Suppressor macrophage treated with lipopolysaccharide for 4 hours (primary cell): ENCODE data around the gene MEG3.

ENCODE experiments used
- DNase-seq: peaks from one replicate; pipeline ENCODE4 v3.0.0-alpha.2; 2020

MEG3 gene

DNA sequence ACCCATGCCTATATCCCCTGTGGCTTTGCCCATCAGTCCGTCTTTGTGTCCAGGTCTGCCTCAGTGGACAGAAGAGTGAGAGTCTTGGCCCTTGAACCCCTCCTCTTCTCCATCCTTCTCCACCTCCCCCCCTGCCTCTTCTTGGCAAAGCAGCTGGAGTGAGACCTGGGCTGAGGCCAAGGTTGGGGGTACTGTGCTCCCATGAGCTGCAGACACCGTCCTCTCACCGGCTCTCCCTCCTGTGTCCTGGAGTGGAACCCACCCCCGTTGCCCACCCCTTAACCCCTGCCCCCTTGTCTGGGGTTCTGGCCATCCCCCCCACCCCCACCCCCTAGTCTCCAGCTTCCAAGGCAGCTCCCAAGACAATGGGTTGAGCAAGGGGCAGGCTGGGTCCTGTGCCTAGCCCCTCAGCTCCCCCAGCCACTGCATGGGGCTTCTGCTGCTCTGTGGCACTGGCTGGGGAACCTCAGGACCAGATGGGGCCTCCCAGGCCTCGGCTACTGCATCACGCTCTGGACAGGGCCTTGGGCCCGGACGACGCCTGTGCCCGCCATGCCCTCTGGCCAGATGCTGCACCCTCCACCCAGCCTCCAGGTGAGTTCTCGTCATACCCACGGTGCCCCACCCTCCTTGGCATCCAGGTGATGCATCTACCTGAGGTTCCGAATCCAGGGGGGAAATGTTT is 41.9 kb downstream of the MEG3 start:
- DNase-seq = no peak

DNA sequence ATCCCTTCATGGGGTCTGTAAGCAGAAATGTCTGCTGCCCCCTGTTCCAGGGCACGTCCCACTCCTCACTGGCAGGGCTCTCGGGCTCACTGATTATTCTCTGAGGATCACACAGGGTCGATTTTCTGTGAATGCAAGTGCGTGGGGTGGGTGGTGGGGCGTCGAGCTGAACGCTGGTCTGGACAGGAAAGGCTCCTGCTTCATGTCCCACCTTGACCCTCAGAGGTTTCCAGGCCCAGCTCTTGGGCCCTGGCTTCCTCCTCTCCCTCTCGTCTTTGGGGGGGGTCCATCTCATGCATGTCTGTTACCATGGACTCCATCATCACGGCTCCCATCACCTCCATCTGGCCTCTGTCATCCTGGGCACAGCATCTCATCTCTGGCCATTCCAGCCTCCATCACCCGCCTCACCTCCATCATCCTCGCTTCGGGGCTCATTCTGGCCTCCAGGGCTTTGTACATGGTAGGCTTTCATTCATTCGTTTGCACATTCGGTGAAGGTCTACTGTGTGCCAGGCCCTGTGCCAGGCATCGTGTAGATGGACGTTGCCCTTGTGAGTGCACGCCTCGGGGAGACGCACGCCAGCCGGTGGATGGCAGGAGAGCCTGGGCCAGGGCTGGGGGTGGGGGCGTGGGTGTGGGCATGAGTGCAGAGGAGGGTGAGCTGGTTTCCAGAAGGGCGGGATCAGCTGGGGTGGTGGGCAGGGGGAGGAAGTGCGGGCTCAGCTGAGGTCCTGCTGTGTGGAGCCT is 42.9 kb downstream of the MEG3 start:
- no peak for DNase-seq

DNA sequence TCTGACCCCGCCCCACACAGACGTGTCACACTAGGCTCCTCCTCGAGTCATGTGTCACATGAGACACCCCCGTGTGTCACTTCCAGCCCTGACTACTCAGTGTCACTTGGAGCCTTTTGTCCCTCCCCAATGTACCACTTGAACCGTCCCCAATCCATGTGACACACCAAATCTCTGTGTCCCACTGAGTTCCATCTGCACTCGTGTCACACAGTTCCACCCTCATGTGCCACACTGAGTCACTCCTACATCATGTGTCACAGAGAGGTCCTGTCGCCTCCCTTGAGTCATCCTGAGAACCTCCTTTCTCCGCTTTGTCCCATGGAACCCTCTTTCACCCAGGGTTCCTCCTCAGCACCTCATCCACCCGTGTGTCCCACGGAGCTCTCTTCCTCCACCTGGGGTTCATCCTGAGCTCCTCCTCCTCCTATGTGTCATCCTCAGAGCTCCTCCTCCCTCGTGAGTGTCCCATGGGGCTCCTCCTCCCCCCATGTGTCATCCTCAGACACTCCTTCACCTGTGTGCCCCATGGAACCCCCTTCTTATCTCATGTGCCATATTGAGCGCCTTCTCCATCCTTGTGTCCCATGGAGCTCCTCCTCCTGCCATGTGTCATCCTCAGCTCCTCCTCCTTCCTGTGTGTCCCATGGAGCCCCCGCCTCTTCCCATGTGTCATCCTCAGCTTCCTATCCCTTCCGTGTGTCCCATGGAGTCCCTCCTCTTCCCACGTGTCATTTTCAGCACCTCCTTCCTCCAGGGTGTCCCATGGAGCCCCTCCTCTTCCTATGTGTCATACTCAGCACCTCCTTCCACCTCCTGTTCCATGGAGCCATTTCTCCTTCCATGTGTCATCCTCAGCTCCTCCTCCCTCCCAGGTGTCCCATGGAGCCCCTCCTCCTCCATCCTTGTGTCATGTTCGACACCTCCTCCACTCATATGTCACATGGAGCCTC is 45.6 kb downstream of the MEG3 start:
- DNase-seq = peak; percentile 12

DNA sequence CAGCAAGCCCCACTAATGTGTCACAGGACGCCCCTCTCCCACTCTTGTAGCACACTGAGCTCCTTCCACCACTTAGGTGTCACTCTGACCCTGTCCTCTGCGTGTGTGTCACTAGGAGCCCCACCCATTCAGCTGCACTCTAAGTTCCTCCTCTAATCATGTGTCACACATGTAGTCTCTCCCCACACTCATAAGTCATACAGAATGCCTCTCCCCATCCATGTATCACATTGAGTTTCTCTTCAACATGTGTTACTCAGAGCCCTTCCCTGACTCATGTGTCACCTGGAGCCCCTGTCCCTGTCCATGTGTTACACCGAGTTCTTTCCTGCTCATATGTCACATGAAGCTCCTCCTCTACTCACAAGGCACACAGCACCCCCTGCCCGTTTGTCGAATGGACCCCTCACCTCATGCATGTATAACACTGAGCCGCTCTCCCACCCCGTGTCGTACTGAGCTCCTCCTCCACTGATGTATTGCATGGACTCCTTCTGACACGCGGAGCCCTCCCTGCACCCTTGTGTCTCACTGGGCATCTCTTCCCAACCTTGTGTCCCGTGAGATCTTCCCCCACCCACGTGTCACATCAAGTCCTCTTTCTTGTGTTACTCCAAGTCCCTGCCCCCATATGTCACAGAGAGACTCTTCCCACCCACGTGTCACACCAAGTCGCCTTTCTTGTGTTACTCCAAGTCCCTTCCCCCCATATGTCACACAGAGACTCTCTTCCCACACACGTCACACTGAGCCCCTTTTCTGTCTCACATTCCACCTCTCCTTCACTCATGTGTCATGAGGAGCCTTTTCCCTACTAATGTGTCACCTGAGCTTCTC is 46.6 kb downstream of the MEG3 start:
- no peak for DNase-seq

DNA sequence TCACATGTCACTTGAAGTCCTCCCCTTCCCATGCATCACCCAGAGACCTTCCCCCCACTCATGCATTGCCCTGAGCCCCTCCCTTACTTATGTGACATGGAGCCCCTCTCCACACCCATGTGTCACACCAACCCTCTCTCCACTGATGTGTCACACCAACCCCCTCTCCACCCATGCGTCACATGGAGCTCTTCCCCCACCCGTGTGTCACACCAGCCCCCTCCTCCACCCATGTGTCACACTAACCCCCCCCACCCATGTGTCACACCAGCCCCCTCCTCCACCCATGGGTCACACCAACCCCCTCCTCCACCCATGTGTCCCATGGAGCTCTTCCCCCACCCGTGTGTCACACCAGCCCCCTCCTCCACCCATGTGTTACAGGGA is 47.2 kb downstream of the MEG3 start:
- no peak for DNase-seq

DNA sequence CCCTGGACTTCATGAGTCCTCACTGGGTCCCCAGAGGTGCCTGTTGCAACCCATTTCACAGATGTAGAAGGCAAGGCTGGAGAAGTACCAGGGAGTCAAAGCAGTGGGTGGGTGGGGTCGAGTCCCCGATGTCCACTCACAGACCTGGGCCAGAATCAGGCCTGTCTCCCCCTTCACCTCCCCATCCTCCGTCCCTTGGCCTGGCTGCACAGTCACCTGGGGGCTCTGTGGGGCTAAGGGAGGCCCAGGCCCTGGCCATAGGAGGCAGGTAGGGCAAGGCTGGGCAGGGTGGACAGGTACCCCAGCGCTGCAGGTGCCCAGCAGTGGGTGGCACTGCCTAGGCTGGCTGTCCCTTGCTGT is 48.1 kb downstream of the MEG3 start:
- no peak for DNase-seq

DNA sequence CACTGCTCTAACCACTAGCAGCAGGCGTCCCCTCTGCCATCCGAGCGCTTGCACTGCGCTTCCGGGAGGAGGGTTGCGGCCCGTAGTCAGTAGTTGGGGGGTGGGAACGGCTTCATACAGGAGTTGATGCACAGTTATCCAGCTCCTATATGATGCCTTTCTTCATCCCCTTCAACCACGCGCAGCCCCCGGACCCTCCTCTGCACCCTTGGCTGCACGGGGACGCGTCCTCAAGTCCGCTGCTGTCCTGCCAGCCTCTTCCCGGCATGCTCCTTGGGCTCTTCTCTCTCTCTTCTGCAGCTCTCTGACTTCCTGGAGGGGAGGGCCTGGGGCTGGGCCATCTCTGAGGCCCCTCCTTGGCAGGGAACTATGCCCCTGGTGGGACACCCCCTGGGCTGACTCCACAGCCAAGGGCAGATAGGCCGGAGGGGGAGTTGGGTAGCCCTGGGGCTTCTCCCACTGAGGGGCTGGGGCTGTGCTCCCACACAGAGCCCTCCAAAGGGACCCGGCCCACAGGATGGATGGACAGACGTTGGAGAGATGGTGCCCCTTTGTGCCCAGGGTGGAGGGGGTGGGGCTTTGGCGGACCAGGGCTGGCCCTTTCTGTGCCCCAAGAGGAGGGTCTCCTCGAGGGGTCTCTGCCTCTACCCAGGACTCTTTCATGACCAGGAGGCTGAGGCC is 48.6 kb downstream of the MEG3 start:
- no peak for DNase-seq

DNA sequence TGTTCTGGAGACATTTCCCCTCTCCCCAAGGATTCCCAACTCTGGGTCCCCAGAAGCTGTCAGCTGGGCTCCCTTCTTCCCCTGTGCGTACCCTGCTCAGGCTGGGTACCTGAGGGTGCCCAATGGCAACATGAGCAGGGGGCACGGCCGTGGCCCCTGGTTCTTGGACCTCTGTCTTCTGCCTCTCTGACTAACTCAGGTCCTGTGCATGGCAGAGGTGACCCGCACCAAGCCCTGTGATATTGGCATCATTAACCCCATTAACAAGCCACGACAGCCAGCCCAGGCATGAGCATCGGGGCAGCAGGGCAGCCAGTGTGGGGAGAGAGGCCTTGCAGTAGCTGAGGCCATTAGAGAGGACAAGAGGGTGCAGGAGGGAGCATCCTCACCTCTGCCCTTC is 49.2 kb downstream of the MEG3 start:
- DNase-seq = no peak

DNA sequence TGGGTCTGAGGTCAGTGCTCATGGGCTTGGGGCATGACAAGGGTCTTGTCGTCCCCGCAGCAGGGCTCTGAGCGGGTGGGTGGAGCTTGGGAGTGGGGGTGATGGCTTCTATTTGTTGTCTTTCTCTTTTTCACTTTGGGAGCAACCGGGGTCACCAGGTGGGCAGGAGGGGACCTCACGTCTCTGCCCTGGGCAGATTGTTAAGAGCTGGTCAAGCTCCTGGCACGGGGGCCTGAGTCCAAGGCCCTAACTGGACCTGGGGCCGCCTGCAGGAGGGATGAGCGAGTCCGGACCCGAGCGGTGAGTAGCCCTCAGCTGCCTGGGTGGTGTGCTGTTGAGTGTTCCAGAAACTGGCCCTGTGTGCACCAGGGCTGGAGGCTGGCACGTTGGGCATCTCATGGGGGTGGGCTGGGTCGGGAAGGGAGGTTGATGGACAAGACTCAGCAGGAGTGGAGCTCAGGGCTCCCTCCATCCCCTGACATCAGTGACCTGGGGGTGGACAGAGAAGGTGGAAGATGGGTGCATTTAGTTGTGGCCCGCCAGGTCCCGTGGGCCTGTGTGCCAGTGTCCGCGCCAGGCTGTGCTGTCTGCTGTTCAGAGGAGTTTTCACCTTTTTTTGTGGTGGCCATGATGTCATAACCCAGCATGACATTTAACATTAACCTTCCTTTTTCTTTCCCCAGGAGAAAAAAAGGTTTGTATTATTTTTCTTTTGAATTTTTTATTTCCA is 50.1 kb downstream of the MEG3 start:
- no peak for DNase-seq

DNA sequence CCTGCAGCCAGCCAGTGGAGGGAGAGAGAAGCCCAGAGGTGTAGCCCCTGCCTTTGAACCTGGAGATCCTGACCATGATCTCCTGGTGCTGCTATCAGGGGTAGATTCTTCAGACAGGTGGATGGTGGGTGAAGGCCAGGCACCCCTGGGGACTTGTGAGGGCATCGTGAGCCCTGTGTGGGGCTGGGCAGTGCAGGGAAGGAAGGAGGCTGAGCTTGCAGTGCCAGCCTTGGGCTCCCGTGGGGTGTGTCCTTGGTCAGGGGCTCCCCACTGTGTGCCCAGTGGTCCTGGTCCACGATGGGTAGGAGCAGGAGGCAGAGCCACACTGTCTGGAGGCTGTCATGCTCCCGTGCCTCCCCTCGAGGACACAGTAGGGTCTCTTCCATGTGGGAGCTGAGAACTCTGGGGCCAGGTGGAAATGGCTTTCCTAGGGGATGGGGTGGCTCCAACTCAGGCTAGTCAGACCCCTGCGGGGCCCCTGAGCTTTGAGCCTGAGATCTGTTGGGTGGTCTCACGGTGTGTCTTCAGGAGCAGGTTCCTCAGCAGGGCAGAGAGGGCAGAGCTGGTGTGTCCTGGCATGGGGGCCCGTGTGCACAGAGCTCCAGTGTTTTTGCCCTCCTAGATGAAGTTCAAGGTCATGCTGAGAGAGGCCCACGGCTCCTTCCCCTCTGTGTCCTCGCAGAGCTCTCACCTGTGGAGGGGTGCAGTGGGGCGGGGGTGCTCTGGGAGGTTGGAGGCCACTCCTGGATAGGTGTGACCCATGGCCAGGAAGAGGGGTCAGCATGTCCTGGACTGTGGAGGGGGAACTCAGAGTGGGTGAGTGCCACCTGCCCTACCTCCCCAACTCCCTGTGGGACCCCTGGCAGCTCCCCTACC is 52.6 kb downstream of the MEG3 start:
- no peak for DNase-seq

DNA sequence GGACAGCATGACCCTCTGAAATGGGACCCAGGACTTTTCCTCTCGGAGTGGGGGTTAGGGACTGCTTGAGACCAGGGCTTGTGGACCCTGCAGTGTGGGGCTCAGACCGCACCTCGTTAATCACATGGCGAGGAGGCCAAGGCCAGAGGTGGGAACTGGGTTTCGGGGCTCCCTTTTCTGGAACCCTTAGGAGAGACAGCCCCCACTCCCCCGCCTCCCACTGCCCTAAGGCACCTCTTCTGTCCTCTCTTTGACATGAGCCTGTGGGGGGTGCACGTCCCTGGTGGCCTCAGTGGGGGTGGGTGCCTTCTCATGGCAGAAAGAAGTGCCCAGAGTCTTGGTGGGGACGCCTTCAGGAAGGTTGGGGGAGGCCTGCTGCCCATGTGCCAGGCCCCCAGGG is 53.3 kb downstream of the MEG3 start:
- no peak for DNase-seq

DNA sequence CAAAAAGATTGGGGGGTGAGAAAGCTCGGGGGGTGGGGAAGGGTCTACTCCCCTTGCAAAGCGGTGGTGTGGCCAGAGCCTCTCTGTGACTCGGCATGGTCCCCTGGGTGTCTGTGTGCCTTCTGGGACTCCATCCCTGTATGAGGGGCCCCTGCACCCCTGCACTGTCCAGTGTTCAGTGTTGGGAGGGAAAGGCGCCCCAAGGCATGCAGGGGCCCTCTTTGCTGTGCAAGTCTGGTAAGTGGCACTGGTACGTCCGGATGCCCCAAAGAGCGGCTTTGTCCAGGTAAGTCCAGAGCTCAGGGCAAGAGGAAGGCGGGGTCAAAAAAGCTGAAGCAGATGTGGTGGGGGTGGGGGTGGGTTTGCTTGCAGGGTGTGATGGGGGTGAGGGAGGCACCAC is 53.9 kb downstream of the MEG3 start:
- DNase-seq = no peak

DNA sequence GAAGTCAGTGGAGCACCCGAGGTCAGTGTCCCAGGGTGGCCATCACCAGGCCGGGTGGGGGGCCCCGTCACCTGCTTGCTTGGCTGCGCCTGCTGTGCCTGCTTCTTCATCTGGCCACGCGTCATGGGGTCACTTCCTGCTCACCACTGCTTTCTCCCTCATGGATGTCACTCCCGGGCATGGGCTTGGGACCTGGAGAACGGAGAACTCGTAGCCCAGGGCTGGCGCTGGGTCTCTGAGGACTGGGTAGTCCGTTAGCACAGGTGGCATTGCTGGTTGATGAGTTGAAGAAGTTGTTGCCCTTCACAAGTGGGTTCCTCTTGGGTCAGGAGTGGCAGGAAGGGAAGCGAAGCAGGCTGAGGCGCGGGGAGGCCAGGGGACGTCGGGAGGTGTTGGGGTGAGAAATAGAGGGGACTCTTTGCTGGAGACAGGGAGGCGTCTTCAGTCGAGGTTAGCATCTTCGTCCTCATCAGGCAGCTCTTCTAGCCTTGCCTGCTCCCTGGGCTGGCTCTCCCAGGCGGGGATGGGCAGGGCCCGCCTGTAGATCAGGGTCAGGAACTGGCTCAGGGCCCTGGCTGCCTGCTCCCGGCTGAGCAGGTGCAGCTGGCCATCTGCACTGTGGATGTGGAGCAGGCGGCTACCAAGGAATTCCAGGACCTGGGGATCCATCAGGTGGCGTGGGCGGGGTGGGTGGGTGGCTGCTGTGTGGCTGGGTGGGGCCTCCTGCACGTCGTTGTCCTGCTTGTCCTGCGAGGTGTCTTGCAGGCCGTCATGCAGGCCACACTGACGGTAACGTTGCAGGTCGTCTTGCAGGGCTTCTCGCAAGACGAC is 54.6 kb downstream of the MEG3 start:
- no peak for DNase-seq

DNA sequence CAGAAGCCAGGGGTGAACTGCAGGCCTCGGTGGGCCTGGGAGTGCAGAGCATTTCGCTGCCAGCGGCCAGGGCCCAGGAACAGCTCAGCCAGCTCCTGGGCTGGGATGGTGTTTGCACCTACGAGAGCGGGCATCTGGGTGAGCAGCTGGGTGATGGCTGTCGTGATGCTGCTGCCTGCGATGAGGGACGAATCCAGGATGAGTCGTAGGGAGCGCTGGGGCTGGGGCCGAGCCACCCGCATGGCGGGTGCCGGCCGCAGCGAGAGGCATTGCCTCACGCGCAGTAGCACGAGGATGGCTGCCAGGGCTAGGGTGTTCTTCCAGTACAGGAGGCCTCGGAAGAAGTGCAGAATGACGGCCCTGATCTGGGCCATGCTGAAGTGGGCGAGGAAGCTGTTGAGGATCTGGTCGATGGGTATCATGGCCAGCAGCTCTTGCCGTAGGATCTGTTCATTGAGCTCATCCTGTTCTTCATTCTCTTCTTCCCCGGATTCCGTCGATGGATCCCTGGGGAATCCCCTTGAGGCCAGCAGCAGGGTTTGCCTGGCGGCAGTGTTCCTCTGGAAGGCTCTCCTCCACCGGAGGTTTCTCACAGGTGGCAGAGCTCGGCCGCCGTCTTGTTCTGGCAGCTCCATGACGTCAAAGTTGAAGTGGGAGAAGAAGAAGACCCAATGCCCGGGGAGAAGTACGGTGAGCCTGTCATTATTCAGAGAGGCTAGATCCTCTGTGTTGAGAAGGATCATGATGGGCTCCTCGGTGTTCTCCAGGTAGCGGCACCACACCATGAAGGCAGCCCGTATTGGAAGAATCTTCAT is 55.5 kb downstream of the MEG3 start:
- no peak for DNase-seq

DNA sequence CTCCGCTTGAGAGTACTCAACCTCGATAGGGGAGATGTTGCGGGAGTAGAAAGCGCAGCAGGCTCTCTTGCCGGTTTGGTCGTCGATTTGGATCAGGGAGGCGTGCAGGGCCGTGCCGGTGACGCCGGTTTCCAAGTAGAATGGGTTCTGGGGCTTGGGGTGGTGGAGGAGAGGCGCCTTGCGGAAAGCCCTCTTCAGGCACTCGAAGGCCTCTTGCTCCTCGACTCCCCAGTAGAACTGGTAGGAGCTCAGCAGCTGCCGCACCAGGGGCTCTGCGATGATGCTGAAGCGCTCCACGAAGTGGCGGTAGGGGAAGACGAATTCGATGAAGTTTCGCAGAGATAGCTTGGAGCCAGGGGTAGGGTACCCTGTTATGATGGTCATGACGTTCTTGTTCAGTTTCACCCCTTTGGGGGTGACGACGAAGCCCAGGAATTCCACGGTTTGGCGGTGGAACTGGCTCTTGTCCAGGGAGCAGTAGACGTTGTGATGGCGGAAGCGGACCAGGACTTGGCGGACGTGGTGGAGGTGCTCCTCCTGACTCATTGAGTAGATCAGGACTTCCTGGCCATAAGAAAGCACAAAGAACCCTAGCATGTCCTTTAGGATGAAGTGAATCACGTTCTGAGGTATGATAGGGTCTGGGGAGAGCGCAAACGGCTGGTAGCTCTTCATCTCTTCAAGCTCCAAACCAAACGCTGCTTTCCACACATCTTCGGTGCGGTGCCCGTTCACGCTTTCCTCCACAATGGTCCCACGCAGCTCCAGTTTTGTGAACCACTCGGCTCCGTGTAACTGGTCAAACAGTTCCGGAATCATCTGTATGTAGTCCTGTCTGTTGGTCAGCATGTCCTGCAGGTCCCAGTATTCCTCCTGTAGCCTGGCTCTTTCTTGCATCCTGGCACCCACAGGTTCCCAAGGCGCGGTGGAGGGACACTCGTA is 56.4 kb downstream of the MEG3 start:
- no peak for DNase-seq

DNA sequence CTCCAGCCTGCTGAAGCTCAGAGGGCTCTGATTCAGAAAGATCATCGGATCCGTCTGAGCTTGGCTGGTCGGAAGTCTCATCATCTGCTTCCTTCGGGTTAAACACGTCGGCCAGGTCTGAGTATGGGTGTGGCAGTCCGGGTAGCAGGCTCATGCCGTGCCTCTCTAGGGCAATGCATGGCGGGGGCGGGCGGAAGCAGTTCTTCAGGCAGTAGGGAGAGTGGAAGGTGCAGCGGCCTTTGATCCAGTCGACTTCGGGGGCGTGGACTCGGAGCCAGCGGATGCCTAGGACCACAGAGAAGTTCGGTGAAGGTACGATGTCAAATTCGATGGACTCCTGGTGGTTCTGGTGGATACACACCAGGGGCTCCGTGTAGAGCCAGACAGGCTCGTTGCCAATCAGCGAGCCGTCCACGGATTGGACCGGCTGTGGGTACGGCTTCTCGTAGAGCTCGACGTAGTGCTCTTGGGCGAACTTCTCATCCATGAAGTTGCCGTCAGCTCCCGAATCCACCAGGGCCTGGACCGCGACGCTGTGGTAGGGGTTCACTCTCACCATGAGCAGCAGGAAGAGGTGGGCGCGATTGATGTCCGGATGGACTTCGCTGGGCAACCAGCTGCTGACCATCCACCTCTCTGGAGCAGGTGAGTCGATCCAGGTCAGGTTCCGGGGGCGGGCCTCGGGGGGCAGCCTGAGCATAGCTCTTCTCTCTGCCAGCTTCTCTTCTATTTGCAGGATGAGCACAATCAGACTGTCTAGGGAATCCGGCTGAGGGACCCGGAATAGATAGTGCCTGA is 57.3 kb downstream of the MEG3 start:
- no peak for DNase-seq

DNA sequence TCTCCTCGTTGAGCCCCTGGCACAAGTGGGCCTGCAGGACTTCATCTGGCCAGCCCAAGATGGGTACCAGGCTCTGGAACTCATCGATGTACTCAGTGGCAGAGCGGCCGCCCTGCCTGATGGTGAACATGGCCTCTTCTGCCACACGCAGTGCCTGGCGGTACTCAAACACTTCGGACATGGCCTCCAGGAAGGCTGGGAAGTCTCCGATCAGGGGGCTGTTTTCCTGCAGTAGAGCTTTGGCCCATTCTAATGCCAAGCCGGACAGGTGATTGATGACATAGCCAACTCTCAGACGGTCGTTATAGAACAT is 57.8 kb downstream of the MEG3 start:
- DNase-seq = no peak
